ENCODE data around the gene ATP6V1E1. TPM values are rescaled to one million over a fixed set of nuclear protein-coding genes. Genes with fewer than 3 reads are reported as not detected.

ATP6V1E1 gene
- polyA plus RNA-seq, 5 donors, result 92.8 to 104 (median 100) TPM

DNA sequence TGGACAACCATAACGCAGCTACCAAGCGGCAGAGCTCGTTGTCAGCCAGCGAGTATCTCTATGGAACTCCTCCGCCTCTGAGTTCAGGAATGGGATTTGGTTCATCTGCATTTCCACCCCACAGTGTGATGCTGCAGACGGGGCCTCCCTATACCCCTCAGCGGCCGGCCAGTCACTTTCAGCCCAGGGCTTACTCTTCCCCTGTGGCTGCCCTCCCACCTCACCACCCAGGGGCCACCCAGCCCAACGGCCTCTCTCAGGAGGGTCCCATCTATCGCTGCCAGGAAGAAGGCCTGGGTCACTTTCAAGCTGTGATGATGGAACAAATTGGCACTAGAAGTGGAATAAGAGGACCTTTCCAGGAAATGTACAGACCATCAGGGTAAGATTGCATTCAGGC is 79.4 kb downstream of the ATP6V1E1 start:
- DNase-seq, result no peak

GRCh38 chr22:17548756-17549035 is 79.9 kb downstream of the ATP6V1E1 start:
- no peak for DNase-seq

- no peak for DNase-seq
Observed at GRCh38 chr22:17548010-17548755, 80.4 kb downstream of the ATP6V1E1 start.

GRCh38 chr22:17542452-17542851 is 86.1 kb downstream of the ATP6V1E1 start:
- DNase-seq, result no peak

Other genes starting within 250 kb of the ATP6V1E1 start
- under 1 TPM; 0.29 to 0.64 (median 0.40) TPM for gene SLC25A18, start 65.3 kb downstream of the ATP6V1E1 start, polyA plus RNA-seq (ENCODE audit: insufficient read depth in 1 of 5, insufficient read length in 5 of 5, low replicate concordance in 1 of 5)
- gene BCL2L13, start 10.0 kb upstream of the ATP6V1E1 start, polyA plus RNA-seq (ENCODE audit: insufficient read depth in 1 of 5, insufficient read length in 5 of 5, low replicate concordance in 1 of 5), result 10 to 100 TPM; 31.2 to 36.4 (median 32.7) TPM
- gene BID, start 145.7 kb upstream of the ATP6V1E1 start, polyA plus RNA-seq (ENCODE audit: insufficient read depth in 1 of 5, insufficient read length in 5 of 5, low replicate concordance in 1 of 5), result 10 to 100 TPM; 16.8 to 30.9 (median 20.4) TPM

Measured in right lung (tissue), 5 donors.